ENCODE results near the gene PTPRQ. TPM values are rescaled to one million over a fixed set of nuclear protein-coding genes. Genes with fewer than 3 reads are reported as not detected.
A peak's percentile ranks its signal among the peaks of the same experiment; 100 is the strongest.

PTPRQ gene
- polyA plus RNA-seq, 1 donor (not counting 4 experiments of a cell fraction or from before 2014, with no cell fraction given) = 0.01 TPM

GRCh38 chr12:80565271-80565670 lies 121.2 kb downstream of the PTPRQ start:
- dilution Hi-C loops (cut with MboI; ENCODE audit: extremely low pct_ligation_motif_present, low sequenced_read_pairs) = no loop called here
- H3K4me3 ChIP-seq (ENCODE audit: control insufficient read depth in 2 of 3, extremely low read depth in 1 of 3, insufficient read depth in 2 of 3, low read depth in 1 of 3, low read length in 3 of 3) = no peak overlapping the region
- H3K4me2 ChIP-seq (ENCODE audit: control insufficient read depth, extremely low read depth, insufficient read depth, low read depth, low read length) = peak overlapping the region; percentile 8
- DNase-seq (ENCODE audit: low read depth, low spot score) (peak; percentile 17), FAIRE-seq (no peak)
- no peak overlapping the region for H3K9ac ChIP-seq (ENCODE audit: control insufficient read depth, extremely low read depth, insufficient read depth, low read length)
- no peaks in the 10 kb centered on the region for H3K4me1 ChIP-seq (ENCODE audit: control insufficient read depth, extremely low read depth, insufficient read depth, low read length)
- no peaks in the 10 kb centered on the region for H3K36me3 ChIP-seq (ENCODE audit: control insufficient read depth in 2 of 2, extremely low read depth in 1 of 2, insufficient read depth in 2 of 2, low read length in 2 of 2)
- H2AFZ ChIP-seq (ENCODE audit: control insufficient read depth, low read length) = no peak overlapping the region
- no peak overlapping the region for H3K27ac ChIP-seq (ENCODE audit: control insufficient read depth, insufficient read depth, low read length)
- H3K27me3 ChIP-seq (ENCODE audit: control insufficient read depth, extremely low read depth, insufficient read depth, low read length) = no peaks in the 10 kb centered on the region
- H3K9me3 ChIP-seq (ENCODE audit: control insufficient read depth, low read depth, low read length) = no peaks in the 10 kb centered on the region
- no peaks in the 10 kb centered on the region for H3K9me1 ChIP-seq (ENCODE audit: control insufficient read depth, extremely low read depth, insufficient read depth, low read length)
- TF ChIP-seq CTCF (optimal IDR thresholded peaks at IDR 0.05 in 1 of 3, IDR thresholded peaks at IDR 0.05 in 1 of 3, conservative IDR thresholded peaks at IDR 0.05 in 1 of 3; ENCODE audit: extremely low read depth in 1 of 3, insufficient read depth in 2 of 3, low read length in 3 of 3) (no peak), EZH2 (IDR thresholded peaks at IDR 0.05; ENCODE audit: low read length) (no peak)
- no peaks in the 10 kb centered on the region for H4K20me1 ChIP-seq (ENCODE audit: control insufficient read depth, extremely low read depth, insufficient read depth, low read length)
- no peaks in the 10 kb centered on the region for H3K79me2 ChIP-seq (ENCODE audit: control insufficient read depth, insufficient read depth, low read length)

- TF ChIP-seq EZH2 (IDR thresholded peaks at IDR 0.05; ENCODE audit: low read length) (no peak), CTCF (optimal IDR thresholded peaks at IDR 0.05 in 1 of 3, IDR thresholded peaks at IDR 0.05 in 1 of 3, conservative IDR thresholded peaks at IDR 0.05 in 1 of 3; ENCODE audit: extremely low read depth in 1 of 3, insufficient read depth in 2 of 3, low read length in 3 of 3) (no peak)
- Histone ChIP-seq H3K79me2 (ENCODE audit: control insufficient read depth, insufficient read depth, low read length) (no peaks in the 10 kb centered on the region), H4K20me1 (ENCODE audit: control insufficient read depth, extremely low read depth, insufficient read depth, low read length) (no peaks in the 10 kb centered on the region), H3K9ac (ENCODE audit: control insufficient read depth, extremely low read depth, insufficient read depth, low read length) (no peak overlapping the region), H3K4me1 (ENCODE audit: control insufficient read depth, extremely low read depth, insufficient read depth, low read length) (no peaks in the 10 kb centered on the region), H3K4me2 (ENCODE audit: control insufficient read depth, extremely low read depth, insufficient read depth, low read depth, low read length) (no peak overlapping the region), H3K36me3 (ENCODE audit: control insufficient read depth in 2 of 2, extremely low read depth in 1 of 2, insufficient read depth in 2 of 2, low read length in 2 of 2) (no peaks in the 10 kb centered on the region), H3K27me3 (ENCODE audit: control insufficient read depth, extremely low read depth, insufficient read depth, low read length) (no peaks in the 10 kb centered on the region), H3K9me1 (ENCODE audit: control insufficient read depth, extremely low read depth, insufficient read depth, low read length) (no peaks in the 10 kb centered on the region), H3K9me3 (ENCODE audit: control insufficient read depth, low read depth, low read length) (no peaks in the 10 kb centered on the region), H3K4me3 (ENCODE audit: control insufficient read depth in 2 of 3, extremely low read depth in 1 of 3, insufficient read depth in 2 of 3, low read depth in 1 of 3, low read length in 3 of 3) (no peak overlapping the region), H3K27ac (ENCODE audit: control insufficient read depth, insufficient read depth, low read length) (no peak overlapping the region), H2AFZ (ENCODE audit: control insufficient read depth, low read length) (no peak overlapping the region)
- DNase-seq (ENCODE audit: low read depth, low spot score) (no peak), FAIRE-seq (no peak)
- dilution Hi-C loops (cut with MboI; ENCODE audit: extremely low pct_ligation_motif_present, low sequenced_read_pairs) = no loop called here
Measured at GRCh38 chr12:80567401-80567800, 123.4 kb downstream of the PTPRQ start.

Data from keratinocyte (primary cell).